Smooth muscle cell (in vitro differentiated cells): ENCODE data around the gene ASB13. TPM values are rescaled to one million over a fixed set of nuclear protein-coding genes. Genes with fewer than 3 reads are reported as not detected.

ENCODE experiments used
- DNase-seq: peaks from one replicate; lab custom pipeline; 2025; ENCODE audit not compliant: unreplicated experiment; lab: John Stamatoyannopoulos, UW
- H2AFZ ChIP-seq: fragments of 200-600 bp; sonication (generic); 2 replicates; pipeline ENCODE4 v1.6.0; 2016; ENCODE audit warnings: antibody characterized with exemption, low read depth, mild to moderate bottlenecking
- H3F3A ChIP-seq: fragments of 200-600 bp; sonication (generic); 2 replicates; pipeline ENCODE4 v1.6.0; 2017; ENCODE audit warnings: antibody characterized with exemption, low read depth
- H3K27ac ChIP-seq: fragments of 200-600 bp; sonication (generic); 2 replicates; pipeline ENCODE4 v1.5.1; 2016; ENCODE audit warnings: low read depth, mild to moderate bottlenecking
- H3K27me3 ChIP-seq: fragments of 200-600 bp; sonication (generic); 2 replicates; pipeline ENCODE4 v1.6.1; 2016; ENCODE audit warnings: low read depth, mild to moderate bottlenecking
- H3K36me3 ChIP-seq: fragments of 200-600 bp; sonication (generic); 2 replicates; pipeline ENCODE4 v1.5.1; 2016; ENCODE audit warnings: low read depth
- H3K4me1 ChIP-seq: fragments of 200-600 bp; sonication (generic); 2 replicates; pipeline ENCODE4 v1.5.1; 2016; ENCODE audit warnings: low read depth
- H3K4me2 ChIP-seq: fragments of 200-600 bp; sonication (generic); 2 replicates; pipeline ENCODE4 v1.6.0; 2016; ENCODE audit warnings: mild to moderate bottlenecking
- H3K4me3 ChIP-seq: fragments of 200-600 bp; sonication (generic); 2 replicates; pipeline ENCODE4 v1.5.1; 2016; ENCODE audit warnings: mild to moderate bottlenecking
- H3K79me2 ChIP-seq: fragments of 200-600 bp; sonication (generic); 2 replicates; pipeline ENCODE4 v1.6.0; 2016; ENCODE audit warnings: low read depth, mild to moderate bottlenecking
- H3K9ac ChIP-seq: fragments of 200-600 bp; sonication (generic); 2 replicates; pipeline ENCODE4 v1.6.0; 2016; ENCODE audit warnings: low read depth
- H3K9me3 ChIP-seq: fragments of 200-600 bp; sonication (generic); replicated peaks from 2 replicates; pipeline ENCODE4 v1.5.1; 2016; ENCODE audit warnings: low read depth
- H4K20me1 ChIP-seq: fragments of 200-600 bp; sonication (generic); 2 replicates; pipeline ENCODE4 v1.6.0; 2016; ENCODE audit warnings: low read depth
- CTCF ChIP-seq: fragments of 200-600 bp; sonication (generic); IDR thresholded peaks from 2 replicates; pipeline ENCODE4 v1.5.1; 2017; ENCODE audit warnings: borderline replicate concordance, mild to moderate bottlenecking, antibody characterized with exemption; ENCODE audit not compliant: insufficient read depth, poor library complexity, severe bottlenecking
- WGBS: methylation state at CpG from one replicate; pipeline ENCODE4 v1.1.7; 2016; ENCODE audit warnings: low lambda C conversion rate; 5-methylcytosine and 5-hydroxymethylcytosine counted together
- polyA plus RNA-seq: library from polyadenylated mRNA; unstranded; fragments of >200 nt; fragmentation: Nextera tagmentation; extraction: Ambion mirVana; gene quantifications from 2 replicates; pipeline ENCODE4 v1.2.1, GENCODE V29; 2016
- total RNA-seq: library from RNA; depleted of rRNA; stranded (reverse); fragments of >200 nt; gene quantifications from 2 replicates; pipeline ENCODE4 v1.2.3, GENCODE V29; 2014

Gene ASB13
- total and polyA plus RNA-seq, 2 experiments from 2014 or later, result 12.6 to 34.7 TPM

GRCh38 chr10:5652746-5653145, 13.6 kb downstream of the ASB13 start:
- no peaks in the 10 kb centered on the region for H3K27me3 ChIP-seq
- no peak overlapping the region for H2AFZ ChIP-seq
- H3F3A ChIP-seq, result peaks cover 26% of the 10 kb centered on the region
- H3K36me3 ChIP-seq, result no peaks in the 10 kb centered on the region
- peaks cover 16% of the 10 kb centered on the region for H3K79me2 ChIP-seq
- 98% methylated on average over 14 of the region's 14 CpGs for WGBS
- H3K4me3 ChIP-seq, result no peak overlapping the region
- no peaks in the 10 kb centered on the region for H4K20me1 ChIP-seq
- DNase-seq, result no peak
- peaks cover 11% of the 10 kb centered on the region for H3K4me1 ChIP-seq
- no peak overlapping the region for H3K9ac ChIP-seq
- TF ChIP-seq CTCF, result no peak
- peak overlapping the region; percentile 91 for H3K27ac ChIP-seq
- no peaks in the 10 kb centered on the region for H3K9me3 ChIP-seq
- no peak overlapping the region for H3K4me2 ChIP-seq

- no peak for TF ChIP-seq CTCF
- no peaks in the 10 kb centered on the region for H3K27me3 ChIP-seq
- no peak overlapping the region for H3K4me3 ChIP-seq
- H3K27ac ChIP-seq, result peak overlapping the region; percentile 94
- H3K4me2 ChIP-seq, result peak overlapping the region; percentile 58
- no peaks in the 10 kb centered on the region for H3K9me3 ChIP-seq
- H4K20me1 ChIP-seq, result no peaks in the 10 kb centered on the region
- H3K36me3 ChIP-seq, result no peaks in the 10 kb centered on the region
- H2AFZ ChIP-seq, result no peak overlapping the region
- WGBS, result 89% methylated on average over 11 of the region's 11 CpGs
- H3K79me2 ChIP-seq, result peaks cover 10% of the 10 kb centered on the region
- H3K9ac ChIP-seq, result peak overlapping the region; percentile 72
- DNase-seq, result no peak
- H3K4me1 ChIP-seq, result peaks cover 11% of the 10 kb centered on the region
- H3F3A ChIP-seq, result peaks cover 30% of the 10 kb centered on the region
Measured at GRCh38 chr10:5651388-5651764, 15.0 kb downstream of the ASB13 start.

GRCh38 chr10:5650664-5651387, 15.6 kb downstream of the ASB13 start:
- H3K36me3 ChIP-seq, result no peaks in the 10 kb centered on the region
- H3K4me1 ChIP-seq, result peaks cover 11% of the 10 kb centered on the region
- peaks cover 30% of the 10 kb centered on the region for H3F3A ChIP-seq
- H3K27me3 ChIP-seq, result no peaks in the 10 kb centered on the region
- H3K9ac ChIP-seq, result peak overlapping the region; percentile 72
- H3K27ac ChIP-seq, result peak overlapping the region; percentile 94
- H3K9me3 ChIP-seq, result no peaks in the 10 kb centered on the region
- no peaks in the 10 kb centered on the region for H4K20me1 ChIP-seq
- no peak for DNase-seq
- TF ChIP-seq CTCF, result no peak
- no peak overlapping the region for H2AFZ ChIP-seq
- H3K4me2 ChIP-seq, result peak overlapping the region; percentile 58
- H3K4me3 ChIP-seq, result no peak overlapping the region
- peaks cover 8% of the 10 kb centered on the region for H3K79me2 ChIP-seq
- 67% methylated on average over 20 of the region's 20 CpGs for WGBS

GRCh38 chr10:5649746-5650145, 16.6 kb downstream of the ASB13 start:
- H3K4me3 ChIP-seq, result no peak overlapping the region
- 87% methylated on average over 11 of the region's 11 CpGs for WGBS
- no peaks in the 10 kb centered on the region for H3K9me3 ChIP-seq
- no peak overlapping the region for H2AFZ ChIP-seq
- H3K36me3 ChIP-seq, result no peaks in the 10 kb centered on the region
- no peaks in the 10 kb centered on the region for H3K27me3 ChIP-seq
- peak overlapping the region; percentile 58 for H3K4me2 ChIP-seq
- TF ChIP-seq CTCF, result no peak
- H3K27ac ChIP-seq, result peak overlapping the region; percentile 94
- H3K9ac ChIP-seq, result no peak overlapping the region
- no peaks in the 10 kb centered on the region for H4K20me1 ChIP-seq
- DNase-seq, result no peak
- H3K4me1 ChIP-seq, result peaks cover 11% of the 10 kb centered on the region
- peaks cover 4% of the 10 kb centered on the region for H3K79me2 ChIP-seq
- H3F3A ChIP-seq, result peaks cover 30% of the 10 kb centered on the region
